Activated naive CD4-positive, alpha-beta T cell treated with anti-CD3 and anti-CD28 coated beads, Interleukin-2, amount 10 ng/mL, durations not matched to agents 7 days and 5 days (primary cell): Measurements from ENCODE around the gene VSIG4.
"Not testable (repeated sequence)": the region's sequence is repeated elsewhere in the genome, so short reads cannot be mapped to it uniquely, and the experiment has no call there.

Experiments used
- CTCF ChIA-PET: fragments of 350-600 bp; sonication (Branson Sonifier 250); formaldehyde crosslinking; loops from one replicate; lab custom pipeline; 2021; ENCODE audit warnings: antibody characterized with exemption; lab: Charles Lee
- DNase-seq: peaks from one replicate; pipeline ENCODE4 v3.0.0-alpha.2; 2020
- H3K27ac Mint-ChIP-seq: one replicate; pipeline ENCODE4 v1.8.0; 2021; ENCODE audit warnings: mild to moderate bottlenecking, moderate library complexity, mixed read lengths
- H3K27me3 Mint-ChIP-seq: one replicate; pipeline ENCODE4 v1.8.0; 2021; ENCODE audit warnings: mild to moderate bottlenecking, mixed read lengths
- H3K36me3 Mint-ChIP-seq: one replicate; pipeline ENCODE4 v1.8.0; 2021; ENCODE audit warnings: mixed read lengths
- H3K4me1 Mint-ChIP-seq: one replicate; pipeline ENCODE4 v1.8.0; 2021; ENCODE audit warnings: mixed read lengths
- H3K4me3 Mint-ChIP-seq: one replicate; pipeline ENCODE4 v1.8.0; 2021; ENCODE audit warnings: mild to moderate bottlenecking, moderate library complexity, mixed read lengths
- H3K9me3 Mint-ChIP-seq: one replicate; pipeline ENCODE4 v1.8.0; 2021; ENCODE audit warnings: mixed read lengths

The VSIG4 gene

GRCh38 chrX:65994519-65995506, 45.1 kb downstream of the VSIG4 start:
- no peak for DNase-seq
- H3K27me3 Mint-ChIP-seq, result no peaks in the 10 kb centered on the region
- peaks cover 8% of the 10 kb centered on the region for H3K4me1 Mint-ChIP-seq
- no peak overlapping the region for H3K4me3 Mint-ChIP-seq
- no peak overlapping the region for H3K27ac Mint-ChIP-seq
- CTCF ChIA-PET, result no interaction called here
- peaks cover 5% of the 10 kb centered on the region for H3K36me3 Mint-ChIP-seq
- H3K9me3 Mint-ChIP-seq, result peaks cover 9% of the 10 kb centered on the region

GRCh38 chrX:65993915-65994460, 45.9 kb downstream of the VSIG4 start:
- CTCF ChIA-PET, result no interaction called here
- Mint-ChIP-seq H3K36me3 (peaks cover 5% of the 10 kb centered on the region), H3K27me3 (no peaks in the 10 kb centered on the region), H3K9me3 (peaks cover 9% of the 10 kb centered on the region), H3K4me1 (peaks cover 7% of the 10 kb centered on the region), H3K27ac (no peak overlapping the region), H3K4me3 (no peak overlapping the region)
- no peak for DNase-seq

- H3K36me3 Mint-ChIP-seq, result peaks cover 5% of the 10 kb centered on the region
- CTCF ChIA-PET, result no interaction called here
- DNase-seq, result no peak
Observed at GRCh38 chrX:65993332-65993731, 46.5 kb downstream of the VSIG4 start.

GRCh38 chrX:65990702-65991101, 49.2 kb downstream of the VSIG4 start:
- no peak overlapping the region for H3K4me3 Mint-ChIP-seq
- DNase-seq, result no peak
- peaks cover 5% of the 10 kb centered on the region for H3K36me3 Mint-ChIP-seq
- no peaks in the 10 kb centered on the region for H3K27me3 Mint-ChIP-seq
- peaks cover 9% of the 10 kb centered on the region for H3K9me3 Mint-ChIP-seq
- peaks cover 33% of the 10 kb centered on the region for H3K4me1 Mint-ChIP-seq
- CTCF ChIA-PET, result no interaction called here
- no peak overlapping the region for H3K27ac Mint-ChIP-seq

More at GRCh38 chrX:65993332-65993731, 46.5 kb downstream of the VSIG4 start:
- H3K4me3 Mint-ChIP-seq, result no peak overlapping the region
- H3K27me3 Mint-ChIP-seq, result no peaks in the 10 kb centered on the region
- H3K27ac Mint-ChIP-seq, result no peak overlapping the region
- H3K9me3 Mint-ChIP-seq, result peaks cover 9% of the 10 kb centered on the region
- peaks cover 8% of the 10 kb centered on the region for H3K4me1 Mint-ChIP-seq

- no peak for DNase-seq
Observed at GRCh38 chrX:65987811-65988210, 52.1 kb downstream of the VSIG4 start.

GRCh38 chrX:65985922-65986588, 53.8 kb downstream of the VSIG4 start:
- Mint-ChIP-seq H3K4me3 (no peak overlapping the region), H3K27ac (no peak overlapping the region), H3K27me3 (no peaks in the 10 kb centered on the region), H3K4me1 (peaks cover 28% of the 10 kb centered on the region), H3K9me3 (no peaks in the 10 kb centered on the region), H3K36me3 (no peaks in the 10 kb centered on the region)
- DNase-seq, result peak; percentile 41
- CTCF ChIA-PET, result interaction anchor here (0.5 to 1.6 kb wide), 12 partner anchors 13 to 406 kb away, joined by 3 to 6 read pairs (median 4); no protein-coding TSS in a partner anchor

More at GRCh38 chrX:65987811-65988210, 52.1 kb downstream of the VSIG4 start:
- Mint-ChIP-seq H3K36me3 (no peaks in the 10 kb centered on the region), H3K27ac (no peak overlapping the region), H3K4me3 (no peak overlapping the region), H3K27me3 (no peaks in the 10 kb centered on the region), H3K9me3 (peaks cover 4% of the 10 kb centered on the region), H3K4me1 (peaks cover 28% of the 10 kb centered on the region)
- CTCF ChIA-PET, result interaction anchor here (0.8 kb wide), 1 partner anchor 121 kb away, joined by 4 read pairs; no protein-coding TSS in a partner anchor

GRCh38 chrX:65985211-65985610, 54.7 kb downstream of the VSIG4 start:
- H3K36me3 Mint-ChIP-seq, result peaks cover 2% of the 10 kb centered on the region
- peaks cover 28% of the 10 kb centered on the region for H3K4me1 Mint-ChIP-seq
- H3K27me3 Mint-ChIP-seq, result no peaks in the 10 kb centered on the region
- H3K9me3 Mint-ChIP-seq, result no peaks in the 10 kb centered on the region
- no peak for DNase-seq
- no peak overlapping the region for H3K27ac Mint-ChIP-seq
- H3K4me3 Mint-ChIP-seq, result no peak overlapping the region
- CTCF ChIA-PET, result interaction anchor here (1.4 kb wide), 1 partner anchor 405 kb away, joined by 4 read pairs; no protein-coding TSS in a partner anchor

- H3K4me3 Mint-ChIP-seq, H3K27me3 Mint-ChIP-seq, CTCF ChIA-PET, H3K36me3 Mint-ChIP-seq, H3K4me1 Mint-ChIP-seq, H3K27ac Mint-ChIP-seq, DNase-seq, H3K9me3 Mint-ChIP-seq: not testable (repeated sequence)
Observed at GRCh38 chrX:65977161-65977560, 62.7 kb downstream of the VSIG4 start.

GRCh38 chrX:65976161-65976560, 63.7 kb downstream of the VSIG4 start:
- Mint-ChIP-seq H3K4me3 (no peak overlapping the region), H3K27ac (no peak overlapping the region), H3K36me3 (peaks cover 2% of the 10 kb centered on the region), H3K4me1 (no peaks in the 10 kb centered on the region), H3K9me3 (no peaks in the 10 kb centered on the region), H3K27me3 (no peaks in the 10 kb centered on the region)
- DNase-seq, result no peak
- CTCF ChIA-PET, result no interaction called here

GRCh38 chrX:65975161-65975751, 64.6 kb downstream of the VSIG4 start:
- H3K36me3 Mint-ChIP-seq, H3K27ac Mint-ChIP-seq, CTCF ChIA-PET, H3K4me3 Mint-ChIP-seq, H3K9me3 Mint-ChIP-seq, H3K4me1 Mint-ChIP-seq, H3K27me3 Mint-ChIP-seq, DNase-seq: not testable (repeated sequence)
